ENCODE measurements around the gene KPTN. TPM values are rescaled to one million over a fixed set of nuclear protein-coding genes. Genes with fewer than 3 reads are reported as not detected.

Gene KPTN
- total RNA-seq, 2 donors from 2014 or later = 2.8 to 2.9 TPM

DNA sequence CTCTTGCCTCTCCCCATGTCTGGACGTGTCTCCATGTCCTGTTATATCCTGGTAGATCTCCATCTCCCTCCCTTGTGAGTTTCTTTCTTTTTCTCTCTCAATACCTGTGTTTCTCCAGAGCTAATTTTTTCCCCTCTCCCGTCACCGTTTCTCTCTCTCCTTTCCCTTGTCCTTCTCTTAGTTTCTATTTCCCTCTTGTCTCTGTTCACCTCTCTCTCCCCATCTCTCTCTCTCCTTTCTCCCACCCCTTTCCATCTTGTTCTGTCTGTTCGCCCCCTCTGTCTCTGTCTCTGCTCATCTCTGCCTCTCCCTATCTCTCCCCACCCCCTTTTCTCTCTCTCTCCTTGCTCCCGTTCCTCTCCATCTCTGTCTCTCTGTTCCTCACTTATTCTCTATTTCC lies 25.3 kb downstream of the KPTN start:
- Histone ChIP-seq H3K9me3 (peaks cover 0 to 19% of the 10 kb centered on the region in 2 donors), H3K4me3 (no peak overlapping the region), H3K27ac (no peak overlapping the region), H3K27me3 (peaks cover 0 to 16% of the 10 kb centered on the region in 2 donors), H3K36me3 (no peaks in the 10 kb centered on the region), H3K4me1 (peaks cover 0 to 7% of the 10 kb centered on the region in 2 donors)
- DNase-seq (ENCODE audit: low spot score) = no peak
- TF ChIP-seq, protein P1, sequence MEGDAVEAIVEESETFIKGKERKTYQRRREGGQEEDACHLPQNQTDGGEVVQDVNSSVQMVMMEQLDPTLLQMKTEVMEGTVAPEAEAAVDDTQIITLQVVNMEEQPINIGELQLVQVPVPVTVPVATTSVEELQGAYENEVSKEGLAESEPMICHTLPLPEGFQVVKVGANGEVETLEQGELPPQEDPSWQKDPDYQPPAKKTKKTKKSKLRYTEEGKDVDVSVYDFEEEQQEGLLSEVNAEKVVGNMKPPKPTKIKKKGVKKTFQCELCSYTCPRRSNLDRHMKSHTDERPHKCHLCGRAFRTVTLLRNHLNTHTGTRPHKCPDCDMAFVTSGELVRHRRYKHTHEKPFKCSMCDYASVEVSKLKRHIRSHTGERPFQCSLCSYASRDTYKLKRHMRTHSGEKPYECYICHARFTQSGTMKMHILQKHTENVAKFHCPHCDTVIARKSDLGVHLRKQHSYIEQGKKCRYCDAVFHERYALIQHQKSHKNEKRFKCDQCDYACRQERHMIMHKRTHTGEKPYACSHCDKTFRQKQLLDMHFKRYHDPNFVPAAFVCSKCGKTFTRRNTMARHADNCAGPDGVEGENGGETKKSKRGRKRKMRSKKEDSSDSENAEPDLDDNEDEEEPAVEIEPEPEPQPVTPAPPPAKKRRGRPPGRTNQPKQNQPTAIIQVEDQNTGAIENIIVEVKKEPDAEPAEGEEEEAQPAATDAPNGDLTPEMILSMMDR (IDR thresholded peaks at IDR 0.05) = no peak

DNA sequence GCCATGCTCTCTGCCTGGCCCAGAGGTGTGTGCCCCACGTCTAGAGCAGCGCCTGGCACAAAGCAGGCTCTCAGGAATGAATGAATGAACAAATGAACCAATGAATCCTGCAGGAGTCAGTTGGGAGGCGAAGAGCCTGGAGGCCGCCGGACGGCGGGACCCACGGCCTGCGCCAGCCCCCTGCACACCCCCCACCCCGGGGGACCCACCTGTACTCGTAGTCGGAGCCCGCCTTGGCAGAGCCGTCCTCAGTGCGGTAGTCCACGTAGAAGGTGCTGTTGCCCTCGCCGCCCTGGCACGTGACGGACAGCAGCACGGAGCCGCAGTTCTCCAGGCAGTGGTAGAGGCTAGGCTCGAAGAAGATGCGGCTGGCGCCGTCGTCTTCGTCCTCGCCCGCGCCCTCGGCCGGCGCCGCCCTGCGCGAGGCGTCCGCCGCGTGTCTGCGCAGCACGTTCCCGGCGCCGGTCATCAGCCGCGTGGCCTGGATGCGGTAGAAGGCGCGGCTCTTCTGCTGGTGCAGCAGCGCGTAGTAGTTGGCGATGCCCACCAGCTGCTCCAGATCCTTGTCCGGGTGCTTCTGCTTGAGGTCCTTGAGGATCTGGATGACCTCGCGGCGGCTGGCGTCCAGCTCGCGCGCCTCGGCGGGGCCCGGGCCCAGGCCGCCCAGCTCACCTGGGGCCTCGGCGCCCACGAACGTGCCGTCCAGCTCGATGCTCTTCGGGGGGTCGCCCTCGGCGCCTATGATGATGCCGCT lies 27.1 kb downstream of the KPTN start:
- TF ChIP-seq, protein P1 (IDR thresholded peaks at IDR 0.05) = no peak
- Histone ChIP-seq H3K36me3 (no peaks in the 10 kb centered on the region), H3K27ac (no peak overlapping the region), H3K4me3 (peak overlapping the region in 1 of 2 donors; percentile 9), H3K4me1 (peaks cover 0 to 7% of the 10 kb centered on the region in 2 donors), H3K9me3 (peaks cover 0 to 19% of the 10 kb centered on the region in 2 donors), H3K27me3 (peaks cover 0 to 16% of the 10 kb centered on the region in 2 donors)
- no peak for DNase-seq (ENCODE audit: low spot score)

DNA sequence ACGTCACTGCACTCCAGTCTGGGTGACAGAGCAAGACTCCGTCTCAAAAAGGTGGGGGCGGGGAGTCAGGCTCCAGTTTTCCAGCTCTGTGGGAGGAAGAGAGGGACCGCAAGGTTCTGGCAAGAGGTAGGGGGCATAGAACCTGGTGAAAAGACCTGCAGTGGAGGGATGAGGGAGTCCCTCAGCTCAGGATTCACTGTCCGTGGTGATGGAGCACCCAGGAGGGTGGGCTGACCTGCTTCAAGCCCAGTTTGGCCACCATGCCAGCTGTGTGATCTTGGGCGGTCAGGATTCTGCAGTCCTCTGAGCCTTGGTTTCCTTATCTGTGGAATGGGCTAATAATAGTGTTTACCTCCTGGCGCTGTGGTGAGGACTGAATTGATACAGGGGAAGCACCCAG lies 33.5 kb downstream of the KPTN start:
- DNase-seq (ENCODE audit: low spot score) = no peak
- Histone ChIP-seq H3K4me1 (peaks cover 0 to 23% of the 10 kb centered on the region in 2 donors), H3K9me3 (peaks cover 0 to 4% of the 10 kb centered on the region in 2 donors), H3K36me3 (no peaks in the 10 kb centered on the region), H3K4me3 (no peak overlapping the region), H3K27ac (no peak overlapping the region), H3K27me3 (peaks cover 20 to 21% of the 10 kb centered on the region in 2 donors)
- TF ChIP-seq, protein P1 (IDR thresholded peaks at IDR 0.05) = no peak

DNA sequence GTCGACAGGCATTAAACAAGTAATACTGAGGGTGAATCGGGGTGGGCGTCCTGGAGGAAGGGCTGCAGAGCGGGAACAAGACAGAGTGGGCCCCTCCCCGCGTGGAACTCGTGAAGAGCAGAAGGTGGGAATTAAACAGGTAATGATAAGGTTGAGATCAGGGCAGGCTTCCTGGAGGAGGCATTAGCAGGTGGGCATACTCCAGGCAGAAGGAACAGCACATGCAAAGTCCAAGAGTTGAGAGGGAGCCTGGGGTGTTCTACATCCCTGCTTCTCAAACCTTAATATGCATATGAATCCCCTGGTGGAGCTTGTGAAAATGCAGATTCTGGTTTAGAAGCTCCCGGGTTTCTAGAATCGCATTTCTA lies 35.7 kb downstream of the KPTN start:
- H3K4me3 ChIP-seq = no peak overlapping the region
- TF ChIP-seq, protein P1 (IDR thresholded peaks at IDR 0.05) = no peak
- H3K4me1 ChIP-seq = peaks cover 0 to 24% of the 10 kb centered on the region in 2 donors
- no peak for DNase-seq (ENCODE audit: low spot score)
- H3K27ac ChIP-seq = no peak overlapping the region
- no peaks in the 10 kb centered on the region for H3K36me3 ChIP-seq
- H3K27me3 ChIP-seq = peaks cover 27 to 41% of the 10 kb centered on the region in 2 donors
- no peaks in the 10 kb centered on the region for H3K9me3 ChIP-seq

DNA sequence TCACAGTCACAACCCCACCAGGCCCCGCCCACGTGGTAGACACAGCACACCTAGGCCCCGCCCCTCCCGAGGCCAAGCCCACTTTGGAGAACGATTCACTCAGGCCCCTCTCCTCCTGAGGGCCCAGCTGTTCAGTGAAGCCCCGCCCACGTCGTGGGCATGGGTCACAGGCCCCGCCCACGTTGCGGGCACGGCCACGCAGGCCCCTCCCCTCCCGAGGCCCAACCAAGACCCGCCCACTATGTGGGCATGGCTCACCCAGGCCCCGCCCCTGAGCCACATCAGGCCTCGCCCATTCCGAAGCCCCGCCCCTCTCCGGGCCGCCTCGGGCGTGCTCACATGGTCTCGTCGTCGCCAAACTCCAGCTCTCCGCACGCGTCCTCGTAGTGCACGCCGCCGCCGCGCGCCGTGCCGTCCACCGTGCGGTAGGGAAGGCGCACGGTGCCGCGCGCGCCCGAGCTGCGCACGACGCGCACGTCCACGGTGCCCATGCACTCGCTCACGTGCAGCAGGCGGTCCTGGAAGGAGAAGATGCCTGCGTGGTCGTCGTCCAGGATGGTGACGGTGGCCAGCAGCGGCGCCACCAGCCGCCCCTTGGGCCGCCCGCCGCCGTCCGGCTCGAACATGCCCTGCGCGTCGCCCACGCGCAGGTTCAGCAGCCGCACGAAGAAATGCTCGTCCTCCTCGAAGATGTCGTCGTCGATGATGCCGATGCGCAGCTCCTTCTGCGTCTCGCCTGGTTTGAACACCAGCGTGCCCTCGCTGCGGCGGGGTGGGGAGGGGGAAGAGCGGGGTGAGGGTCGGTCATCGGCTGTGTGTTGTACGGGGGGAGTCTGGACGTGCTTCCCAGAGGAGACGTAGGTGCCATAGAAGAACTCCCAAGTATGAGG lies 36.3 kb downstream of the KPTN start:
- H3K27ac ChIP-seq = no peak overlapping the region
- DNase-seq (ENCODE audit: low spot score) = no peak
- H3K9me3 ChIP-seq = no peaks in the 10 kb centered on the region
- no peaks in the 10 kb centered on the region for H3K36me3 ChIP-seq
- TF ChIP-seq, protein P1 (IDR thresholded peaks at IDR 0.05) = no peak
- peaks cover 27 to 43% of the 10 kb centered on the region in 2 donors for H3K27me3 ChIP-seq
- peak overlapping the region in 1 of 2 donors; percentile 17 for H3K4me3 ChIP-seq
- H3K4me1 ChIP-seq = peaks cover 0 to 24% of the 10 kb centered on the region in 2 donors

All from right atrium auricular region (tissue), 2 donors.